GM19452 (cell line): ENCODE results near the gene LEPROT.

ENCODE experiments used
- ATAC-seq: cut with Tn5 transposase; IDR thresholded peaks from one replicate; pipeline ENCODE4 v1.9.1; 2021; ENCODE audit not compliant: unreplicated experiment

The LEPROT gene

DNA sequence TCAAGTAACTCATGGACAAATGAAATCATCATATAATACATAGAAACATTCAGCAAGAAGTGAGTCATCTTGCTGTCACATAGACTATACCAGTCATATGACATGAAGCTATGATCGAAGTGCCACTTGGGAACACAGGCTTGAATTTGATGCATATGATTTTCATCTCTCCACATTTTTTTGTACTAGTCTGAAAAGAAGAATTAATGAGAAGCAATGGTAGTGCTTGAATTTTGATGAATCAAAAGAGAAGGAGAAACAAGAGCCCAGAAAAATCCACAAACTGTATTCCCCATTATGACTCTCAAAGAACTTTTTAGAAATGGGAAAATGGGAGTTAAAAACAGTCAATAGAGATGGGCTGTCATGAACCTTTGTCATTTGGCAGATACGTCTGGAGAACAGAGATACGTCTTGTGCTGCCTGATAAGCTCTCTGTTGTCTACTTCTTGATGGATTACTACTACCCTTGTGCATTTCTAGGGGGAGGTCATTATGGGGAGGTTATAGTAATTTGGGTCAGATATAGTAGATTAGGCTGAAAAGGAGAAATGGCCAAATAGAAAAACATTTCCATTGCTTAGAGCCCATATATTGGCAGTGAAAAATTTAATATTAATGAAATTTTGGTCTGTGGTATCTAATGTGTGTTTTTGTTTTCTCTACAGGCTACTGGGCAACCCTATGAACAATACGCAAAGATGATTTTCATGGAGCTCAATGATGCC lies 8.0 kb upstream of the LEPROT start:
- no peak for ATAC-seq

GRCh38 chr1:65412984-65413375 lies 7.5 kb upstream of the LEPROT start:
- no peak for ATAC-seq

- no peak for ATAC-seq
Measured at GRCh38 chr1:65414538-65414937, 5.9 kb upstream of the LEPROT start.

GRCh38 chr1:65416767-65417166 lies 3.7 kb upstream of the LEPROT start:
- ATAC-seq, result no peak

GRCh38 chr1:65417729-65418128 lies 2.7 kb upstream of the LEPROT start:
- ATAC-seq, result no peak

DNA sequence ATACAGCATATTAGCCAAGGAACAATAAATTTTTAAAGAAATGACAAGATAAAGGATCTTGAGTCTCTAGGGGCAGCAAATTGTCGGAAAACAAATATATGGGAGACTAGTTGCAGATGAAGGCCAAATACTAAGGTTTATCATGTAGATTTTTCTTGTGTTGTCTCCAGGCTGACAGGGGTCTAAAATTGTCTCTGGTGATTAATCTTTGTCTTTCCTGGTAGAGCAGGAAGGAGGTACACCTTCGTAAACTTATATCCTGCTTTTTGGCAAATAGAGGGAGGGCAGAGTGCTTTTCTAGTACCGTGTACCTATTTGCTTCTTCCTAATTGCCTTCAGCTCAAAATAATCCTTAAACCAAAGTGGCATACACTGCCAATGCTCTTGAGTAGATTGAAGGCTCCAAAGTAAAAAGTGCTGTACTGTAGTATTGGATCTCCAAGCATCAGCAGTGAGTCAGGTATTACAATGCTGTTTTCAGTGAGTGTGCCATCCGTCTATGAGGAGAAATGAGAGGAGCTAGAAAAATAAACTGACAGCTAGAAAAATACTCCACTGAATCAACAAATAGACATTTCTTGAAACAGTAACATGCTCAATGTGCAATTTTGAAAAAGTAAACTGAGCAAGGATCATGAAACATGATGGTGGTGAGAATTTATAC lies 1.8 kb upstream of the LEPROT start:
- no peak for ATAC-seq

DNA sequence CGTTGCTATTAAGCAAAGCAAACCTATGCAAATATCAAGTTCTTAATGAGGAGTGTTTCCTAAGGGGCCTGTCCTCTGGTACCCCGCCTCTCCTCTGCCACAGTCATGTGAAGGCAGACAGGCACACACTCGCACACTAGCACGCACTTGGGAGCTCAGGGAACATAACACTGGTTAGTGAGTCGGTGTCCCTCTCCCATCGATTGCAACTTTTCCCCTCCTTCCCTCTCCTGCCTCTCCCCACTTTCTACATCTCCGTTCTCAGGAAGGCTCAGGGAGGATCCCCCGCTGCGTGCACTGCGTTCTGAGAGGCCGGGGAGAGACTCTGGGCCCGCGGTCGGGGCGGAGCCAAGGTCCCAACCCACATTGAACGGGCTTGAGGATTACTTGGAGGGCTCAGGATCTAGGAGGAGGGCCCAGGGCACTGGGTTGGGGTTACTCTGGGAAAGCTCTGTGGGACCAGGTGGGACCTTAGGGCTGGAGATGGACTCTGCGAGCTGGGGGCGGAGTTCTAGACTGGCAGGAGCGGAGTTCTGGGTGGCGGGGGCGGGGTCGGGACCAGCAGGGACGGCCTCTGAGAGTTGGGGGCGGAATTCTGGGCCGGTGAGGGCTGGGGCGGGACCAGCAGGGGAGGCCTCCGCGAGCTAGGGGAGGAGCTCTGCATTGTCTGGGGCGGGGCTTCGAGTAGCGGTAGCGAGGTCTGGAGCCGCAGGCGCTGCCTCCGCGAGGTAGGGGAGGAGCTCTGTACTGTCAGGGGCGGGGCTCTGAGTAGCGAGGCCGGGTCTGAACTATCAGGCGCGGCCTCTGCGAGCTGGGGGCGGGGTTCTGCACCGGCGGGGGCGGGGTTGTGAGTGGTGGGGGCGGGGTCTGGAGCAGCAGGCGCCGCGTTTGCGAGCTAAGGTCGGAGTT lies 533 bp upstream of the LEPROT start:
- ATAC-seq, result peak; percentile 93

- no peak for ATAC-seq
Measured at GRCh38 chr1:65421351-65422025, 1.0 kb downstream of the LEPROT start.

DNA sequence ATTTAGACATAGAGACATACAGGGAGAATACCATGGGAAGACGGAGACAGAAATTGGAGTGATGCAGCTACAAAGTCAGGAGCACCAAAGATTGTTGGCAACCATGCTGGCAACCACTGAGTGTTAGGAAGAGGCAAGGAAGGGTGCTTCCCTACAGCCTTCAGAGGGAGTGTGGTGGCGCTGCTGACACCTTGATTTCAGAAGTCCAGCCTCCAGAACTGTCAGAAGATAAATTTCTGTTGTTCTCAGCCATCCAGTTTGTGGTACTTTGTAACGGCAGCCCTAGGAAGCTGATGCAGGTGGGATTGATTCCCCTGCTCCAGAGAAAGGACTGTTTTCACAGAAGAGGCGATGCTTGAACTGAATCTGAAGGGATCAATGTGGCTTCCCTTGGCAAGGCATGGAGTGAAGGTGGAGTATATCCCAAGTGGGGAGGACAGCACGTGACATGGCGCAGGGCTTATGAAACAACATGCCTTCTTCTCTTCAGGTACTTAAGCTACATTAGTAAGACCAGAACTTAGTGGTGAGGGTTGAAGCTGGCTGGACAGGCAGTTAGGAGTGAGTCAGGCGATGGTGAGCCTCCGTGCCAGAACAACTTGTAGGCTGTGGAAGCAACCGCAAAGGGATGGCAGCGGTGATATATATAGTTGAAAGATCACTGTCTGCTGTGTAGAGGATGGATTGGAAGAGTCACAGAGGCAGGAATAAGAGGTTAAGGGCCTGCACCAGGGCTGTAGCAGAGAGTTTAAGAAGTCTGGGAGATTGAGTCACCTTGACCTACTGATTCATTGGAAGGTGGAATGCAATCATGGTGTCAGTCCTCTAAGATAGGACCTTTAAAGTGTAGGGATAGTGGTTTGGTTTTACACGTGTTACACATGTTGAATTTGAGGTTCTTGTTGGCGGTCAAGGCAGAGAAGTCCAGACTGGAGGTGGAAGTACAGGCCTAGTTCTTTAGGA lies 2.1 kb downstream of the LEPROT start:
- no peak for ATAC-seq

DNA sequence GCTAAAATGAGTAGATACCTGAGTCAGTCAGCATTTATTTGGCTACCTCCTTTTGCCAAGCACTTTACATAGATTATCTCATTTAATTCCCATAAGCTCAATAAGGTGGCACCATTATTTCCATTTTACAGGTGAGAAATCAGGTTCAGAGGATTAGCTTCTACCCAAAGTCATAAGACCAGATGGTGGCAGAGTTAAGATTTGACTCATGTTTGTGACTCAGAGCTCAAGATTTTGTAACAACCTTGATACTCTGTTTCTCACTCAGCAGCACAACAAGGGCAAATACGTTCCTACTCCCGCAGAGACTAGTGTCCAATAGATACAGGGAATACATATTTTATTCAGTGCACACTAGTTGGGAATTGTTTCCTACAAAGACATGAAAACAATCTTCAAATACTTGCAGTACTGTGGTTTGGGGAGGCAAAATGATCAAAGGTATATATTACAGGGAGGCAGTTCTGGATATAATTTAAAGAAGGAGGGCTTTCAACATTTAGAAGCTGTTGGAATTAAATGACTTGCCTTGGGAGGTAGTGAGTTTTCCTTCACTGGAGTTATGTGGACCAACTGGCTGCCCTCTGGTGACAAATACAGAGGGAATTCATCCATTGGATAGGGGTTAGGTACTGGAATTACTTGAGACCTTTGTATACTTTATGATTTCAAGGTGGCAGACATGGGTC lies 3.6 kb downstream of the LEPROT start:
- no peak for ATAC-seq

GRCh38 chr1:65424573-65424889 lies 4.1 kb downstream of the LEPROT start:
- no peak for ATAC-seq

GRCh38 chr1:65425006-65425405 lies 4.5 kb downstream of the LEPROT start:
- no peak for ATAC-seq

DNA sequence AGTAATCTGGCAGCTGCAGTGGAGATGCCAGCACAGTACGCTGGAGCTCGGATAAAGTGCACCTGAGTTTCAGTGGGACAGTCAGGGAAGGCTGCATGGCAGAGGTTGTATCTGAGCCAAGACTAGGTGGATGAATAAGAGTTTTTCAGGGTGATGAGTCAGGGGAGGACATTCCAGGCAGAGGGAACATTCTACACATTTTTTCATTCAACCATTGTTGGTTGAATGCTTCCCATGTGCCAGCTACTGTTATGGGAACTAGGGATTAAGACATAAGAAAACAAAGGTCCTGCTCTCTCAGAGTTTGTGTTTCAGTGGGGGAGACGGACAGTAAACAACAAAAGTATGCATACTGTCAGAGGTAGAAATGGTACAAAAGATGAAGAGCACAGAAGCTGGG lies 5.2 kb downstream of the LEPROT start:
- no peak for ATAC-seq

- no peak for ATAC-seq
Measured at GRCh38 chr1:65429078-65429477, 8.6 kb downstream of the LEPROT start.

DNA sequence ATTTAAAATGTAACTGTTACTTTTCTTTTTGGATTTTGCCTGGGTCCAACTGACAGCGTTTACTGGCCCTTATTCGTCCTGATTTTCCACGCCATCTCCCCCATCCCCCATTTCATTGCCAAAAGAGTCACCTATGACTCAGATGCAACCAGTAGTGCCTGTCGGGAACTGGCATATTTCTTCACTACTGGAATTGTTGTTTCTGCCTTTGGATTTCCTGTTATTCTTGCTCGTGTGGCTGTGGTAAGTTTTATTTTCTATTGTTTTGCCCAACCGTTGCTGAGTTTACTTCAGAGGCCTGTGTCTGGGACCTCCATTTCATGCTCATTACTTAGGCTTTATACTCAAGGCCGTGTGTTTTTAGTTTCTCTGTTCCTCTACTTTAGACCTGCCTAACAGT lies 9.3 kb downstream of the LEPROT start:
- ATAC-seq, result no peak

GRCh38 chr1:65431111-65431705 lies 10.7 kb downstream of the LEPROT start:
- ATAC-seq, result no peak

- ATAC-seq, result no peak
Measured at GRCh38 chr1:65432918-65433317, 12.4 kb downstream of the LEPROT start.

GRCh38 chr1:65434255-65434654 lies 13.8 kb downstream of the LEPROT start:
- ATAC-seq, result no peak

- no peak for ATAC-seq
Measured at GRCh38 chr1:65434760-65435159, 14.3 kb downstream of the LEPROT start.
